ENCODE measurements around the gene AKR1C2.
"Not testable (repeated sequence)": the region's sequence is repeated elsewhere in the genome, so short reads cannot be mapped to it uniquely, and the experiment has no call there.

AKR1C2 gene

DNA sequence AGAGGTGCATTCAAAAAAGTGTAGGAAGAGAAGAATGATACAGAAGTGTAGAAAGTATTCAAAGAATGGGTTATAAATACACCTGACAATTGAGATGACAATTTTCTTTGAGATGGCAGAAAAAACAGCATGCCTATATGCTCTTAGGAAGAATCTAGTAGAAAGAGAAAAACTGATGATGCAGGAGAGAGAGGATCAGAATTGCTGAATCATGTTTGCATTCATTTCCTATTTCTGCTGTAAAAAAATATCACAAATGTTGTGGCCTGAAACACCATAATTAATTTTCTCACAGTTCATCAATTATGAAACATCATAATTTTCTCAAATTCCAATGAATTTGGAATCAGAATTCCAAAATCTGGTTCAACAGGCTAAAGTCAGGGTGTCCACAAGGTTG lies 50.3 kb downstream of the AKR1C2 start:
- no peak for DNase-seq

DNA sequence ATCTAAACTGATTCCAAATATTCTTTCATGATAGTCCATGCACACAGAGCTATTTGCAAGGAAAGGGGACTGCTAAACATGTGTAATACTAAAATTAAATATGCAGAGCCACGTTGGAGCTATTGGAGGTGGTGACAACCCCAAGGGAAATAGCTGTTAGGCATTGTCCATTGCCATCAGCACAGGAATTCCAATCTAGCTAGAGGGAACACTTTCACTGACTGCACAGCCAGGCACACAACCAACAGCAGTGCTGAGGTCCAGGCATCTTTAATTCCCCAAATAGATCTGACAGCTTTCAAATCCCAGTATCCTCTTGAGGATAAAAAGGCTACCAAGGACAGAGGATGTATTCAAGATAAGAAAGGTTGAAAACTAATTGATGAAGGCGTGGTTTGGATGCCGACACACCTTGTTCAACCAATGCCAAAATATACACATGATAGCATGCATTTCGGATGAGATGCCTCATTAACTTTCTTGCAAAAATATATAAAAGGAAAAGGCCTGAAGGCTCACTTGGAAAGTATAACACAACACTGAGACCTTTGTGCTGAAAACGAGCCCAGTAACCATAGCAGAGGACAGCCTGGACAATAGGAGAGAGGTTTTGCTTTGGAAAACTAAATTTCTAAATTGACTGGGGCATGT lies 52.0 kb downstream of the AKR1C2 start:
- DNase-seq: not testable (repeated sequence)

GRCh38 chr10:4947635-4948596 lies 55.7 kb downstream of the AKR1C2 start:
- DNase-seq: no peak

DNA sequence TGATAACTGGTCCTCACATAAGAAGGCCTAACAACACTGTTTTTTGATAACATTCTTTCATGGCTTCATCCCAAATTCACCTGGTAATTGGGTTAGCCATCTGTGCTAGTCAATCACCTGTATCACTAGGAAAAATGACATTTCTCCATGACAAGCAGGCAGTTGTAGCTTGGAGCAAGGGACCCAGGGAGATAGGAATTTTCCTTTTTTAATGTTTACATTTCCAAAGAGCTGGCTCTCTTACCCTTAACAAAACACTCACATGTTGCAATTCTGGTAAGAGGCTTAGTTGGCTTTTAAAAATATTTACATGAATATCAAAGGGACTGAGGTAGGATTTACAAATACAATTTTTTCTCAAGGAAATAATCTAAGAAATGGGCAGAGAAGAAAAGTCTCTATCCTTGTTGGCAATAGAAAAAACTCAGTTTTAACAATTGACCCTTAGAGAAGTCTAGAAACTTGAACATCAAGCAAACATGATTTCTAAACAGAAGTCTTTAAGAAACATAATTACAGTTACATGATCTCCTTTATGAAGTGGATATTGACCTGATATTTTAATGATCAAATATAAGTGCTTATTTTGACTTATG lies 56.5 kb downstream of the AKR1C2 start:
- no peak for DNase-seq

DNA sequence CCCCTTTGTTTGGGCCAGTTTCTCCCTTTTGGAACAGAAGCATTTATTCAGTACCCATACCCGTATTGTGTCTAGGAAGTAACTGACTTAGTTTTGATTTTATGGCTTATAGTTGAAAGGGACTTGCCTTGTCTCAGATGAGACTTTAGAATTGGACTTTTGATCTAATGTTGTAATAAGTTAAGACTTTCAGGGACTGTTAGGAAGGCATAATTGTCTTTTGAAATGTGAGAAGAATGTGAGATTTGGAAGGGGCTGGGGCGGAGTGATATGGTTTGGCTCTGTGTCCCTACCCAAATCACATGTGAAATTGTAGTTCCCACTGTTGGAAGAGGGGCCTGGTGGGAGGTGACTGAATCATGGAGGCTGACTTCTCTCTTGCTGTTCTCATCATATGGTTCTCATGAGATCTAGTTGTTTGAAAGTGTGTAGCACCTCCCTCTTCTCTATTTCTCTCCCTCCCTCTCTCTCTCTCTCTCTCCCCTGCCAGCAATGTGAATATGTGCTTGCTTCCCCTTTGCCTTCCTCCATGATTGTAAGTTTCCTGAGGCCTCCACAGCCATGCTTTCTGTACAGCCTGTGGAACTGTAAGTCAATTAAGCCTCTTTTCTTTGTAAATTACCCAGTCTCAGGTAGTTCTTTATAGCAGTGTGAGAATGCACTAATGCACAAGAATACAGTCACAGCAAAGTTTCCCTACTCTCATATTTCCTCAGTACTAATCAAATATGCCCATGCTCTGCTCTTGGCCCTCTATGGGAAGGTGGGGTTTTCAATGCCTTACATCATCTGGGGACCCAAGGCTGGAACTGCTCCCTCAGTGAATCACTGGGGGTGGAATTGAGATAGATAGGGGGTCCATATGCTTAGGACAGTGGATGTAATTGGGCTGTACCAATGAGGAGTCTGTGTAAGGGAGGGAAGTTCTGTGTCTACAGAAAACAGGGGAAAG lies 57.6 kb downstream of the AKR1C2 start:
- DNase-seq: no peak

- no peak for DNase-seq
Measured at GRCh38 chr10:4944841-4945240, 58.8 kb downstream of the AKR1C2 start.

GRCh38 chr10:4943821-4944220 lies 59.8 kb downstream of the AKR1C2 start:
- DNase-seq: no peak

DNA sequence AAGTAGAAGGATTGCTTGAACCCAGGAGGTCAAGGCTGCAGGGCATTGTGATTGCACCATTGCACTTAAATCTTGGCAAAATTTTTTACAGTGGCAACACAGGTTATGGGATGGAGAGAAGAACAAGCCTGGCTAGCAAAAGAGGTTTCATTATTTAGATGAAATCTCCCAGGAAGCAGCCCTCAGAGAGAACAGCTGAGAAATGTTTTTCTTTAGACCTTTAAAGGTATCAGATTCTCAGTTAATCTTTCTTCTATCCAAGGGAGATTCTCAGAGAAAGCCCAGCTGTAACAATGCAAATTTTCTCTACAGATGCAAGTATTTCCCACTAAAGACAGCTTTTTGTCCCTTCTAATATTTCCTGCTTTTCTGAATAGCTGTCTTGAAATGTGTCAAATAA lies 60.2 kb downstream of the AKR1C2 start:
- DNase-seq: not testable (repeated sequence)

GRCh38 chr10:4942931-4943330 lies 60.7 kb downstream of the AKR1C2 start:
- DNase-seq: not testable (repeated sequence)

DNA sequence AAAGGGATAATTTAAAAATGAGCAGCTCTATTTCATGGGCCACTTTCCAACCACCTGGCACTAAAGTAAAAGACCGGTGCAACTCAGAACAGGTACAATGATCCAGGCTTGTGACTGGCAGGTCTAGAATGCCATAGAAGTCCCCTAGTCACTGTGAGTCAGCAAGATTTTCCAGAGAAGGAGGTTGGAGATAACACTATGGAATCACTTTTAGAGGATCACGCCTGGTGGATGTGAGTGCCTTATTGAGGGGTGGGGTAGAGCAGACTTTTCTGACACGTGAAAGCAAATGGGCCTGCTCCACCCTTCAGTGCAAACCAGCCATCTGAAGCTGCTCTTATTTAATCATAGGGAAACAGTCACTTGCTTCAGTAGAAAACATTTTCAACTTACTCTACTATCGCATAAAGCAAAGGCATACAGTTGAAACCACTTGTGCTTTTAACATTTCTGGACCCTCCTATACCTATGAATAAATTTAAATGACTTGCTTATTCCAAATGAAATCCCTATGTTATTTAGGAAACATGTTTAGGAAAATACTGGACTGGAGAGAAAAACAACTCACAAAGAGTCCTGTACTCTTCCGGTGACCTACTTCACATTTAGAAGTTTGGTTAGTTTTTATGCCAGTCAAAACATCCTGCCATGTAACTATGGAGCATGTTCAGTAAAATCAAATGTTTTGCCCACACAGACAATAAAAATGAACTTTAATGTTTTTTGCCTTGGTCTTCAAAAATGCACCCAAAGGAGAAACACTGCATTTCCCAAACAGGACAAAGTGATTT lies 61.9 kb downstream of the AKR1C2 start:
- DNase-seq: no peak

GRCh38 chr10:4940909-4941308 lies 62.7 kb downstream of the AKR1C2 start:
- not testable (repeated sequence) for DNase-seq

- not testable (repeated sequence) for DNase-seq
Measured at GRCh38 chr10:4940073-4940428, 63.6 kb downstream of the AKR1C2 start.

- no peak for DNase-seq
Measured at GRCh38 chr10:4939224-4940072, 64.2 kb downstream of the AKR1C2 start.

All from CD4-positive, alpha-beta T cell treated with Interleukin-4 for 4 hours (primary cell).